HuH-7.5 (cell line): ENCODE results near the gene CENPQ.

Experiments
- DNase-seq: peaks from one replicate; pipeline ENCODE4 v3.0.0; 2011; ENCODE audit warnings: low spot score

Gene CENPQ

GRCh38 chr6:49541210-49541724 is 78.1 kb downstream of the CENPQ start:
- DNase-seq, result no peak

- DNase-seq, result no peak
Measured at GRCh38 chr6:49541936-49542335, 78.8 kb downstream of the CENPQ start.
